Transverse colon (tissue), 3 donors: ENCODE measurements around the gene HDDC3.

Source experiments
- EP300 ChIP-seq: sonication (generic); formaldehyde crosslinking; IDR thresholded peaks from one replicate; pipeline ENCODE4 v1.6.1; 2017; ENCODE audit warnings: antibody characterized with exemption, low read depth
- TF ChIP-seq, protein P1 (sequence below), 5 experiments: fragments of 200-600 bp in 3 of 5; fragments of 450-650 bp in 2 of 5; sonication (generic) in 3 of 5; IDR thresholded peaks; 1 replicate in 2 of 5; 2 replicates in 3 of 5; pipeline ENCODE4 v1.5.1; 2016 to 2017; ENCODE audit warnings: antibody characterized with exemption in 5 of 5, inconsistent platforms in 3 of 5, mild to moderate bottlenecking in 2 of 5, moderate library complexity in 1 of 5

DNA sequence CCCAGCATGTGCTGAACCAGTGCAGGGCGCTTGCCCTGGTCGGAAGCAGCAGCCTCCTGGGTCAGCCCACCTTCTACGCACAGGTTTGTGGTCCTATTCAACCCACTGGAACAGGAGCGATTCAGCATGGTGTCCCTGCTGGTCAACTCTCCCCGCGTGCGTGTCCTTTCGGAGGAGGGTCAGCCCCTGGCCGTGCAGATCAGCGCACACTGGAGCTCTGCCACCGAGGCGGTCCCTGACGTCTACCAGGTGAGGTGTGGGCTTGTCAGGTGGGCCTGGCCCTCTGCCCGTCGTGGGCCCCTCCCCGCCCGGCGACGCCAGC lies 21.1 kb downstream of the HDDC3 start:
- TF ChIP-seq, protein P1, sequence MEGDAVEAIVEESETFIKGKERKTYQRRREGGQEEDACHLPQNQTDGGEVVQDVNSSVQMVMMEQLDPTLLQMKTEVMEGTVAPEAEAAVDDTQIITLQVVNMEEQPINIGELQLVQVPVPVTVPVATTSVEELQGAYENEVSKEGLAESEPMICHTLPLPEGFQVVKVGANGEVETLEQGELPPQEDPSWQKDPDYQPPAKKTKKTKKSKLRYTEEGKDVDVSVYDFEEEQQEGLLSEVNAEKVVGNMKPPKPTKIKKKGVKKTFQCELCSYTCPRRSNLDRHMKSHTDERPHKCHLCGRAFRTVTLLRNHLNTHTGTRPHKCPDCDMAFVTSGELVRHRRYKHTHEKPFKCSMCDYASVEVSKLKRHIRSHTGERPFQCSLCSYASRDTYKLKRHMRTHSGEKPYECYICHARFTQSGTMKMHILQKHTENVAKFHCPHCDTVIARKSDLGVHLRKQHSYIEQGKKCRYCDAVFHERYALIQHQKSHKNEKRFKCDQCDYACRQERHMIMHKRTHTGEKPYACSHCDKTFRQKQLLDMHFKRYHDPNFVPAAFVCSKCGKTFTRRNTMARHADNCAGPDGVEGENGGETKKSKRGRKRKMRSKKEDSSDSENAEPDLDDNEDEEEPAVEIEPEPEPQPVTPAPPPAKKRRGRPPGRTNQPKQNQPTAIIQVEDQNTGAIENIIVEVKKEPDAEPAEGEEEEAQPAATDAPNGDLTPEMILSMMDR (IDR thresholded peaks at IDR 0.05): no peak
- TF ChIP-seq EP300: no peak
